ENCODE results near the gene LPIN1.
"Not testable (repeated sequence)": the region's sequence is repeated elsewhere in the genome, so short reads cannot be mapped to it uniquely, and the experiment has no call there.

The LPIN1 gene

DNA sequence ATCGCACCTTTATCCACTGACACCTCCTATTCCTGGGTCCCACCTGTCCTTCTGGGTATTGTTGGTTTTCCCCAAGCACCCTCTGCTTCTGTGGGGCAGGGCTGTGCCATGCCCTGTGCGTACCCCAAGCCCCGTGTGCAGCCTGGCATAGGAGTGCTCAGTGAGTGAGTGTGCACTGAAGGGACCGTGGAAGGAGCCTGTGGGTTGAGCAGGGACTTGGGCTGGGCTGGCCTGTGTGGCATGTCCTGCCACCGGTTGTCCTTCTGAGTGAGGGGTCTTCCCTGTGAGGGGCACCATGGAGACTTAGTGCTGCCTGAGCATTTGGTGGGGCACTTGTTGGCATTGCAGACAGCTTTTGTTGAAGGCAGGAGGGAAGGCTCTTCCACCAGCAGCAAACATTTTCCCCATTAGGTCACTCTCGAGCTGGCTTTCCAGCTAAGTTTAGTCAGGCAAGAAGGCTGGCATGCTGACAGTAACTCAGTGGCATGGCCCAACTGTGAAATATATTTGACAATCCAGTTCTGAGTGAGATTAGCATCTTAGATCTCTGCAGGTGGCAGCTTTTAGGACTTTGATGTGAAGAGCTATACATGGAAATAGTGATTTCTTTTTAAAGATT, 64.7 kb downstream of the LPIN1 start:
- no peak overlapping the region for H3K27ac ChIP-seq (ENCODE audit: poor library complexity, severe bottlenecking)
- H3K36me3 ChIP-seq (ENCODE audit: low read depth): peaks cover 63% of the 10 kb centered on the region
- H3K9me3 ChIP-seq (ENCODE audit: severe bottlenecking): no peaks in the 10 kb centered on the region
- H3K4me1 ChIP-seq (ENCODE audit: insufficient read depth, poor library complexity, severe bottlenecking): no peaks in the 10 kb centered on the region
- H3K4me3 ChIP-seq (ENCODE audit: severe bottlenecking): no peak overlapping the region
- no peaks in the 10 kb centered on the region for H3K27me3 ChIP-seq (ENCODE audit: insufficient read depth, poor library complexity, severe bottlenecking)
- DNase-seq (ENCODE audit: low spot score) (no peak), ATAC-seq (ENCODE audit: low read depth) (no peak)
- TF ChIP-seq, protein P1, sequence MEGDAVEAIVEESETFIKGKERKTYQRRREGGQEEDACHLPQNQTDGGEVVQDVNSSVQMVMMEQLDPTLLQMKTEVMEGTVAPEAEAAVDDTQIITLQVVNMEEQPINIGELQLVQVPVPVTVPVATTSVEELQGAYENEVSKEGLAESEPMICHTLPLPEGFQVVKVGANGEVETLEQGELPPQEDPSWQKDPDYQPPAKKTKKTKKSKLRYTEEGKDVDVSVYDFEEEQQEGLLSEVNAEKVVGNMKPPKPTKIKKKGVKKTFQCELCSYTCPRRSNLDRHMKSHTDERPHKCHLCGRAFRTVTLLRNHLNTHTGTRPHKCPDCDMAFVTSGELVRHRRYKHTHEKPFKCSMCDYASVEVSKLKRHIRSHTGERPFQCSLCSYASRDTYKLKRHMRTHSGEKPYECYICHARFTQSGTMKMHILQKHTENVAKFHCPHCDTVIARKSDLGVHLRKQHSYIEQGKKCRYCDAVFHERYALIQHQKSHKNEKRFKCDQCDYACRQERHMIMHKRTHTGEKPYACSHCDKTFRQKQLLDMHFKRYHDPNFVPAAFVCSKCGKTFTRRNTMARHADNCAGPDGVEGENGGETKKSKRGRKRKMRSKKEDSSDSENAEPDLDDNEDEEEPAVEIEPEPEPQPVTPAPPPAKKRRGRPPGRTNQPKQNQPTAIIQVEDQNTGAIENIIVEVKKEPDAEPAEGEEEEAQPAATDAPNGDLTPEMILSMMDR (IDR thresholded peaks at IDR 0.05; ENCODE audit: poor library complexity, severe bottlenecking): no peak

GRCh38 chr2:11812466-11813248, 66.2 kb downstream of the LPIN1 start:
- H3K36me3 ChIP-seq (ENCODE audit: low read depth): peaks cover 57% of the 10 kb centered on the region
- H3K4me3 ChIP-seq (ENCODE audit: severe bottlenecking): no peak overlapping the region
- no peak for ATAC-seq (ENCODE audit: low read depth)
- H3K4me1 ChIP-seq (ENCODE audit: insufficient read depth, poor library complexity, severe bottlenecking): no peaks in the 10 kb centered on the region
- H3K9me3 ChIP-seq (ENCODE audit: severe bottlenecking): no peaks in the 10 kb centered on the region
- no peak overlapping the region for H3K27ac ChIP-seq (ENCODE audit: poor library complexity, severe bottlenecking)
- no peaks in the 10 kb centered on the region for H3K27me3 ChIP-seq (ENCODE audit: insufficient read depth, poor library complexity, severe bottlenecking)
- TF ChIP-seq, protein P1 (IDR thresholded peaks at IDR 0.05; ENCODE audit: poor library complexity, severe bottlenecking): no peak
- DNase-seq (ENCODE audit: low spot score): no peak

DNA sequence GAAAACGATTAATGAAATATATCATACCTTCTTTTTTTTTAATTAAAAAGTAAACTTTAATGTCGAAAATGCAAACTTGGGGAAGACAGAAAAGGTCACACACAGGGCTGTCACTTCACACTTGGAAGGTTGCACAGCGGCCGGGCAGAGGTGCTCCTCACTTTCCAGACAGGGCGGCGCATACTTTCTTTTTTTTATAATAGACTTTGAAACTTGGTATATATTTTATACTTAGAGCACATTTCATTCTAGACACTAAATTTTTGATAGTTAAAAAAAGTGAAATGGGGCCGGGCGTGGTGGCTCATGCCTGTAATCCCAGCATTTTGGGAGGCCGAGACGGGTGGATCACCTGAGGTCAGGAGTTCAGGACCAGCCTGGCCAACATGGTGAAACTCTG, 66.9 kb downstream of the LPIN1 start:
- H3K4me3 ChIP-seq (ENCODE audit: severe bottlenecking); ATAC-seq (ENCODE audit: low read depth); DNase-seq (ENCODE audit: low spot score); H3K9me3 ChIP-seq (ENCODE audit: severe bottlenecking); H3K4me1 ChIP-seq (ENCODE audit: insufficient read depth, poor library complexity, severe bottlenecking); H3K27ac ChIP-seq (ENCODE audit: poor library complexity, severe bottlenecking); H3K27me3 ChIP-seq (ENCODE audit: insufficient read depth, poor library complexity, severe bottlenecking): not testable (repeated sequence)
- H3K36me3 ChIP-seq (ENCODE audit: low read depth): peaks cover 56% of the 10 kb centered on the region

GRCh38 chr2:11813951-11814350, 67.5 kb downstream of the LPIN1 start:
- ATAC-seq (ENCODE audit: low read depth): no peak
- no peaks in the 10 kb centered on the region for H3K27me3 ChIP-seq (ENCODE audit: insufficient read depth, poor library complexity, severe bottlenecking)
- H3K36me3 ChIP-seq (ENCODE audit: low read depth): peaks cover 62% of the 10 kb centered on the region
- no peak overlapping the region for H3K4me3 ChIP-seq (ENCODE audit: severe bottlenecking)
- H3K4me1 ChIP-seq (ENCODE audit: insufficient read depth, poor library complexity, severe bottlenecking): no peaks in the 10 kb centered on the region
- TF ChIP-seq, protein P1 (IDR thresholded peaks at IDR 0.05; ENCODE audit: poor library complexity, severe bottlenecking): no peak
- H3K9me3 ChIP-seq (ENCODE audit: severe bottlenecking): no peaks in the 10 kb centered on the region
- no peak overlapping the region for H3K27ac ChIP-seq (ENCODE audit: poor library complexity, severe bottlenecking)
- no peak for DNase-seq (ENCODE audit: low spot score)

GRCh38 chr2:11814979-11815510, 68.6 kb downstream of the LPIN1 start:
- no peaks in the 10 kb centered on the region for H3K27me3 ChIP-seq (ENCODE audit: insufficient read depth, poor library complexity, severe bottlenecking)
- DNase-seq (ENCODE audit: low spot score) (no peak), ATAC-seq (ENCODE audit: low read depth) (no peak)
- H3K4me3 ChIP-seq (ENCODE audit: severe bottlenecking): no peak overlapping the region
- no peaks in the 10 kb centered on the region for H3K4me1 ChIP-seq (ENCODE audit: insufficient read depth, poor library complexity, severe bottlenecking)
- TF ChIP-seq, protein P1 (IDR thresholded peaks at IDR 0.05; ENCODE audit: poor library complexity, severe bottlenecking): no peak
- H3K9me3 ChIP-seq (ENCODE audit: severe bottlenecking): no peaks in the 10 kb centered on the region
- H3K36me3 ChIP-seq (ENCODE audit: low read depth): peaks cover 67% of the 10 kb centered on the region
- H3K27ac ChIP-seq (ENCODE audit: poor library complexity, severe bottlenecking): no peak overlapping the region

DNA sequence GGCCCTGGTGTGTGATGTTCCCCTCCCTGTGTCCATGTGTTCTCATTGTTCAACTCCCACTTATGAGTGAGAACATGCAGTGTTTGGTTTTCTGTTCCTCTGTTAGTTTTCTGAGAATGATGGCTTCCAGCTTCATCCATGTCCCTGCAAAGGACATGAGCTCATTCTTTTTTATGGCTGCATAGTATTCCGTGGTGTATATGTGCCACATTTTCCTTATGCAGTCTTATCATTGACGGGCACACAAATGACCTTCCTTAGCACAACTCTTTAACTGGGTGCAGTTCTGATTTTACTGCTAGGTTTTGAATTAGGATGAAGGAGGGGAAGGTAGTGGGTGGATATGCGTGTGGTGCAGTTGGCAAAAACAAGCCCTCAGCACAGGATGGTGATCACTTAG, 70.5 kb downstream of the LPIN1 start:
- ATAC-seq (ENCODE audit: low read depth): not testable (repeated sequence)

More for the DNA sequence above, 70.5 kb downstream of the LPIN1 start:
- not testable (repeated sequence) for H3K27ac ChIP-seq (ENCODE audit: poor library complexity, severe bottlenecking); H3K4me1 ChIP-seq (ENCODE audit: insufficient read depth, poor library complexity, severe bottlenecking); H3K27me3 ChIP-seq (ENCODE audit: insufficient read depth, poor library complexity, severe bottlenecking); DNase-seq (ENCODE audit: low spot score); H3K4me3 ChIP-seq (ENCODE audit: severe bottlenecking); H3K9me3 ChIP-seq (ENCODE audit: severe bottlenecking)
- H3K36me3 ChIP-seq (ENCODE audit: low read depth): peaks cover 68% of the 10 kb centered on the region
